GM12801 (cell line): Measurements from ENCODE around the gene POU2AF2.

Experiments used
- TF ChIP-seq, protein P1 (sequence below): IDR thresholded peaks from one replicate; pipeline ENCODE4 v1.5.1; 2011; ENCODE audit warnings: control low read depth; ENCODE audit not compliant: insufficient read length; ENCODE audit errors: extremely low read depth

Gene POU2AF2

GRCh38 chr11:111308140-111308539 lies 62.6 kb downstream of the POU2AF2 start:
- TF ChIP-seq, protein P1, sequence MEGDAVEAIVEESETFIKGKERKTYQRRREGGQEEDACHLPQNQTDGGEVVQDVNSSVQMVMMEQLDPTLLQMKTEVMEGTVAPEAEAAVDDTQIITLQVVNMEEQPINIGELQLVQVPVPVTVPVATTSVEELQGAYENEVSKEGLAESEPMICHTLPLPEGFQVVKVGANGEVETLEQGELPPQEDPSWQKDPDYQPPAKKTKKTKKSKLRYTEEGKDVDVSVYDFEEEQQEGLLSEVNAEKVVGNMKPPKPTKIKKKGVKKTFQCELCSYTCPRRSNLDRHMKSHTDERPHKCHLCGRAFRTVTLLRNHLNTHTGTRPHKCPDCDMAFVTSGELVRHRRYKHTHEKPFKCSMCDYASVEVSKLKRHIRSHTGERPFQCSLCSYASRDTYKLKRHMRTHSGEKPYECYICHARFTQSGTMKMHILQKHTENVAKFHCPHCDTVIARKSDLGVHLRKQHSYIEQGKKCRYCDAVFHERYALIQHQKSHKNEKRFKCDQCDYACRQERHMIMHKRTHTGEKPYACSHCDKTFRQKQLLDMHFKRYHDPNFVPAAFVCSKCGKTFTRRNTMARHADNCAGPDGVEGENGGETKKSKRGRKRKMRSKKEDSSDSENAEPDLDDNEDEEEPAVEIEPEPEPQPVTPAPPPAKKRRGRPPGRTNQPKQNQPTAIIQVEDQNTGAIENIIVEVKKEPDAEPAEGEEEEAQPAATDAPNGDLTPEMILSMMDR: no peak

DNA sequence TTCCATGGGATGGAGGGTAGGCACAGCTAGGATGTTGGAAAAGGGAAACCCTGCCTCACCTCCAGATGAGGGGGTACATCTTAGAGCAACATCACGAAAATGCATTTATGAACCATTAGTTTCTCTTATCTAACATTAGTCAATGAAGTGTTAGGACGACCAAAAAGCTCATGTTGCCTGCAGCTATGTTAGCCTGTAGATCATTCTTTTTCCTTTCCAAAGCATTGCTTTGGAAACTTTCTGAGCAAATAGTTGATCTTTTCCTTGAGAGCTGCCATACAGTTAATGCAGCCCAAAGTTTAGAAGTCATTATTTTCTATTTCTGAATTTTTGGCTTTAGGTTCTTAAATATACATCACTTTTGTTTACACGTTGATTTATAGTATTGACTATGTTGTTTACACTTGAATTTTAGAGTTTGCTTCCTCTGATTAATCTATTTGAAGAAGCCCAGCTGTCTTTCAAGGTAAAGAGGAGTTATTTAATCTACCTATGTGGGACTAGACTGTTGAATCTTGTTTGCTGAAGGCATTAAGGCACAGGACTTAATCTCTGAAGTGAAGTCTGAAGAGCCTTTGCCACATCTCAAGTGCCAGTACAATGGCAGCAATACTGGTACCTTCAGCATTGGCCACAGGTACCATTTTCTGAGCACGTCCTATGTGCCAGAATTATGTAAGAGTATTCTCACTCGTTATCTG lies 63.8 kb downstream of the POU2AF2 start:
- TF ChIP-seq, protein P1: no peak

DNA sequence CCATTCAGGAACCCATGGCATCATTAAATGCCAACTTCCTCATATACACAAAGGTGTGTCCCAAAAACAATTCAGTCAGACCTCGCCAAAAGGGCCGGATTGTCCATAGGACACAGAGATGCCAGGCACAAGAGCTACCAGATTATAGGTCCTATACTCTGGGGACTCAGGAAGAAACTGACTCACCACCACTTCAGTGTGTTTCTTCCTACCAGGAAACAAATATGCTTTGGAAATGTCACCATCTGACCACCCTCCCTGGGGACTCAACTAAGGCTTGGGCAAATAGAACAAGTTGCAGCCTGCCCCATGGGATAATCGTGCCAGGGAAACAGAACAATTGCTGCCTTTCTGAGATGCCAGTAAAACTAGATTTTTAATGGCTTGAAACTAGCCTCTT lies 64.6 kb downstream of the POU2AF2 start:
- TF ChIP-seq, protein P1: no peak

DNA sequence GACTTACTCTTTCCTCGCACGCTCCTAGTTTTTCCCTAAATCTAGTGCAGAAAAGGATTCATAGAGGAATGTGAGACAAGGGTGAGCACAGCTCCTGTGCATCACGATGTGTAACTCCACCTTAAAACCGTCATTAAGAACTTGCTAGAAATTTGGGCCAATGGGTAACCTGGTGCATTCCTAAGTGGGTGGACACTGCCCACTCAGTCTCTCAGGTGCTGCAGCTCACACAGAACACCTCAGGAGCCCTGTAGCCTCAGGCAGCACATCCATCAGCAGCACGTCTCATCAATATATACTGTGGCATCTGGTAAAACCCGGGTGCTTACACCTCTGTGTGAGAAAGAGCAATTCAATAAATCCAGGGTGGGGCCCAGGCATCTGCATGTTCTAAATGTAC lies 65.2 kb downstream of the POU2AF2 start:
- TF ChIP-seq, protein P1: no peak

DNA sequence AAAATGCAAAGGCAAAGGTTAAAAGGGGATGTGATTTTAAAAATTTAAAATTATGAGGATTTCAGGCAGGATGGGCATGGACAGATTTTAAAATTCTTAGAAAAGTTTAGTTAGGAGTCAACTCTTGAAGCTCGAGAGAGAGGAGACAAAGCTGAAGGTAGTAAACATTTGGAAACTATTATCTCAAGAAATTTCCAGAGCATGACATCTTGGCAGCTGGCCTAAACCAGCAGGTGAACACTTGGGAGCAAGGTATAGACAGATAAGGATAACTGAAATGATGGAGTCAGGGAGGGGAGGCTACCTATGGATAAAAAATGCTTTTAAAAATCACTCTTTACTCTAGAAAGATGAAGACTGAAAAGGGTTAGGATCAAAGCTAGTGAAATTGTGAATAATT lies 66.6 kb downstream of the POU2AF2 start:
- TF ChIP-seq, protein P1: no peak

- TF ChIP-seq, protein P1: no peak
Measured at GRCh38 chr11:111319296-111319695, 73.8 kb downstream of the POU2AF2 start.

DNA sequence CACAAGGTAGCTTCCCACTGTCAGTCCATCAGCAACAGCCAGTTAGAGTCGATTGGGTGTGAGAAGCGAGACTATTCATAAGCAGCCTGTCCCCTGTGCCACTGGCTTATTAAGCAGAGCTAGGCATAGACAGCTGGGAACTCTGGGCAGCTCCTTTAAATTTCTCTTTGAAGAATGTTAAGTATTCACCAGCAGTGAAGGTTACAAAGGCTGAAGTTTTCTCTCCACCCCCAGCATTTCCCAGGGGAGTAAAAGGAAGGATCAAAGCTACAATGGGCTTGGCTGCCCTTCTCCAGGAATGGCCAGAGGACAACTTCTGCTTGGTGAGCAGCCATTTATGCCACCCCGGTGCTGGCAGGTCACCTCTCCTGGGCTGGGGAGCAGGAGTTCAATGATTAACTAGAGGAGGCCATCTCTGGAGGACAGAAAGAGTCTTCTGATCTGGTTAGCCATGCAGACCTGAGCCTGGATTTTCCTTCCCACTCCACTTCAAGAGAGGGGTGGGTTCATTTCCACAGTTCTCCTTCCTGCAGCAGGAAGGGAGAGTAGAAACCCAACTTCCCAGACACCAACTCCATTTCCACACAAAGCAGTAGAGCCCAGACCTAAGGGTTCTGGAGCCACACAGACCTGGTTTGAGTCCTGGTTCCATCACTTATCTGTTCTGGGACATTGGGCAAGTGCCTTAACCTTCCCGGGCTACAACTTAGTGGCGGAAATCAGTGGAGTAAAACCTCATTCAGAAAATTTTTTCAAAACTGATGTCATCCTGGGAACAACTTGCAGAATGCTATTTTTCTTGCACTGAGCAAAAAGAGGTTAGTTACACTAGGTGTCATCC lies 75.4 kb downstream of the POU2AF2 start:
- TF ChIP-seq, protein P1: no peak
